Liver (tissue), 3 donors: Measurements from ENCODE around the gene PROSER3.

ENCODE experiments used
- ATF3 ChIP-seq: IDR thresholded peaks from 2 replicates; pipeline ENCODE4 v1.6.1; 2016; ENCODE audit warnings: antibody characterized with exemption
- CTCF ChIP-seq: fragments of 150-350 bp; IDR thresholded peaks from 2 replicates; pipeline ENCODE4 v1.5.1; 2017; ENCODE audit warnings: improper control_type of control experiment, low read depth, low read length; ENCODE audit not compliant: missing input control
- JUND ChIP-seq, 2 donors: IDR thresholded peaks; 2 replicates each; pipeline ENCODE4 v1.6.1; 2016; ENCODE audit warnings: antibody characterized with exemption in 2 of 2
- RAD21 ChIP-seq, 2 donors: IDR thresholded peaks; 2 replicates each; pipeline ENCODE4 v1.6.1; 2016; ENCODE audit warnings: antibody characterized with exemption in 2 of 2, mild to moderate bottlenecking in 2 of 2
- REST ChIP-seq: IDR thresholded peaks from 2 replicates; pipeline ENCODE4 v1.6.1; 2016; ENCODE audit warnings: antibody characterized with exemption, mild to moderate bottlenecking
- TAF1 ChIP-seq: conservative IDR thresholded peaks from 2 replicates; pipeline ENCODE4 v1.6.1; 2016; ENCODE audit warnings: antibody characterized with exemption, mild to moderate bottlenecking
- YY1 ChIP-seq: IDR thresholded peaks from 2 replicates; pipeline ENCODE4 v1.6.1; 2016; ENCODE audit warnings: antibody characterized with exemption, mild to moderate bottlenecking
- donor health status: healthy.
- donor health status: healthy.

- TF ChIP-seq RAD21 (IDR thresholded peaks at IDR 0.05) = no peak
- no peak for TF ChIP-seq CTCF
- no peak for TF ChIP-seq JUND (IDR thresholded peaks at IDR 0.05)
- TF ChIP-seq TAF1 = no peak
- TF ChIP-seq YY1 = no peak
- TF ChIP-seq ATF3 = no peak
- TF ChIP-seq REST = no peak
Observed at GRCh38 chr19:35811317-35812219, 53.6 kb downstream of the PROSER3 start.
